Measurements from ENCODE around the gene TRIM66.

DNA sequence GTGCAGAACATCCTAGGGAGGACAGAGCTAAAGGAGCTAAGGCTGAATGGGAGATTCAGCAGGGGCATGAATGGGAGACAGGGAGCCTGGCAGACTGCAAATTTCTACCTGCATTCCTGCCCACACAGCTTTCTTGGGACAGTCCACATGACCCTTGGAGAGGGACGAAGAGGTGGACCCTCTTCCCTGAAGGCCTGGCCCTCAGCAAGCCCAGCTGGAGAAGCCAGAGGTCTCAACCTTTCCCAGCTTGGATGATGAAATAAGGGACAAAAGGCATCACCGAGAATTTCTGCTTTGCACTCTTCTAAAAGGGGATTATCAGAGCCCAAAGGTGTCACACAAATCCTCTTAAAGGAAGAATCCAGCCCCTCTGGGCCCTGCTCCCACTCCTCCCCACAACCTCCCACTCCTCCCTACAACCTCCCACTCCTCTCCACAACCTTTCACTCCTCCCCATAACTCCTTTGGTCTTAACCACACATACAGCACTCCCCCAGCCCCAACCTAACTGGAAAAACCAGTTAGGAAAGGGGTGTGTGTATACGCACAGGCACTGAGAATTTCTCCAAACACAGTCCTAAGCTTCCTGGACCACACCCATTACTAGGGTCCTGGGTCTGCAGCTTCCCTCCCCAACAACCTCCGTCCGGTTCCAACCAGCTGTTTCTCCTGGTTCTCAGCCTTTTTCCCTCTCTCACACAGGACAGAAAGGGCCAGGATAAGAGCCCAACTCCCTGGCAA lies 38.6 kb upstream of the TRIM66 start:
- TF ChIP-seq KDM5A (IDR thresholded peaks at IDR 0.05; ENCODE audit: low read length) = no peak
- TF ChIP-seq YY1 (IDR thresholded peaks at IDR 0.05; ENCODE audit: low read depth, low read length) = no peak
- TF ChIP-seq, protein P1, sequence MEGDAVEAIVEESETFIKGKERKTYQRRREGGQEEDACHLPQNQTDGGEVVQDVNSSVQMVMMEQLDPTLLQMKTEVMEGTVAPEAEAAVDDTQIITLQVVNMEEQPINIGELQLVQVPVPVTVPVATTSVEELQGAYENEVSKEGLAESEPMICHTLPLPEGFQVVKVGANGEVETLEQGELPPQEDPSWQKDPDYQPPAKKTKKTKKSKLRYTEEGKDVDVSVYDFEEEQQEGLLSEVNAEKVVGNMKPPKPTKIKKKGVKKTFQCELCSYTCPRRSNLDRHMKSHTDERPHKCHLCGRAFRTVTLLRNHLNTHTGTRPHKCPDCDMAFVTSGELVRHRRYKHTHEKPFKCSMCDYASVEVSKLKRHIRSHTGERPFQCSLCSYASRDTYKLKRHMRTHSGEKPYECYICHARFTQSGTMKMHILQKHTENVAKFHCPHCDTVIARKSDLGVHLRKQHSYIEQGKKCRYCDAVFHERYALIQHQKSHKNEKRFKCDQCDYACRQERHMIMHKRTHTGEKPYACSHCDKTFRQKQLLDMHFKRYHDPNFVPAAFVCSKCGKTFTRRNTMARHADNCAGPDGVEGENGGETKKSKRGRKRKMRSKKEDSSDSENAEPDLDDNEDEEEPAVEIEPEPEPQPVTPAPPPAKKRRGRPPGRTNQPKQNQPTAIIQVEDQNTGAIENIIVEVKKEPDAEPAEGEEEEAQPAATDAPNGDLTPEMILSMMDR (IDR thresholded peaks at IDR 0.05; ENCODE audit: control extremely low read depth in 1 of 3, insufficient read depth in 1 of 3, low read depth in 1 of 3, low read length in 3 of 3) = no peak
- no peak for TF ChIP-seq CEBPB (IDR thresholded peaks at IDR 0.05; ENCODE audit: low read depth, low read length)
- no peak for TF ChIP-seq CHD7 (IDR thresholded peaks at IDR 0.05; ENCODE audit: insufficient replicate concordance, low read length)
